Activated T-cell treated with anti-CD3 and anti-CD28 coated beads, Interleukin-2, amount 50 U/mL, for 24 hours (primary cell): ENCODE results near the gene DMD.

Source experiments
- DNase-seq: peaks from one replicate; pipeline ENCODE4 v3.0.0-alpha.2; 2020
- H3K27ac Mint-ChIP-seq: 2 replicates; pipeline ENCODE4 v1.8.0; 2020; ENCODE audit warnings: mild to moderate bottlenecking, mixed read lengths
- H3K27me3 Mint-ChIP-seq: 2 replicates; pipeline ENCODE4 v1.8.0; 2020; ENCODE audit warnings: mixed read lengths
- H3K36me3 Mint-ChIP-seq: 2 replicates; pipeline ENCODE4 v1.8.0; 2020; ENCODE audit warnings: low read depth, mixed read lengths
- H3K4me1 Mint-ChIP-seq: 2 replicates; pipeline ENCODE4 v1.8.0; 2020; ENCODE audit warnings: low read depth, mixed read lengths
- H3K4me3 Mint-ChIP-seq: 2 replicates; pipeline ENCODE4 v1.8.0; 2020; ENCODE audit warnings: mild to moderate bottlenecking, moderate library complexity, mixed read lengths
- H3K9me3 Mint-ChIP-seq: 2 replicates; pipeline ENCODE4 v1.8.0; 2020; ENCODE audit warnings: mixed read lengths

The DMD gene

GRCh38 chrX:31679861-31680260, 1531.5 kb downstream of the DMD start:
- Mint-ChIP-seq H3K27ac (no peak overlapping the region), H3K9me3 (no peaks in the 10 kb centered on the region), H3K36me3 (no peaks in the 10 kb centered on the region), H3K4me1 (no peaks in the 10 kb centered on the region), H3K27me3 (peaks cover 13% of the 10 kb centered on the region), H3K4me3 (no peak overlapping the region)
- no peak for DNase-seq

GRCh38 chrX:31670245-31670644, 1541.1 kb downstream of the DMD start:
- no peak for DNase-seq
- Mint-ChIP-seq H3K4me3 (no peak overlapping the region), H3K36me3 (no peaks in the 10 kb centered on the region), H3K27ac (no peak overlapping the region), H3K27me3 (peaks cover 19% of the 10 kb centered on the region), H3K4me1 (no peaks in the 10 kb centered on the region), H3K9me3 (peaks cover 5% of the 10 kb centered on the region)

DNA sequence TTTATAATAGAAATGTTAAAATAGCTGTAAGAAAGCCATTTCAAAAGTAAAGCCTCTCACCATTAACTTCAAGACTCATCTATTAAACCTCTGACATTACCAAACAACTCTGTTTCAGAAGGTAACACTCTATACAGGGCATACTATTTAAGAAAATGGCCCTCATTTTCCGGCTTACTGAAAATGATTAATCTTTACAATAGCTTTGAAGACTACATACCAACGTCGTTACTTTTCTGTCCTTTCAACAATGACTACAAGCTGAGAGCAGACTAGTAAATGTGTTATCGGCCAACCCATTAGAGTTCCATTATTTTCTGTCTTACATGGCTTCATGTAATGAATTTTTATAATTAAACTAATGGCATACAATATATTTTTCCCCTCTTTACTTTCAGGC, 1545.9 kb downstream of the DMD start:
- H3K36me3 Mint-ChIP-seq: no peaks in the 10 kb centered on the region
- H3K4me3 Mint-ChIP-seq: no peak overlapping the region
- no peak for DNase-seq
- H3K27ac Mint-ChIP-seq: no peak overlapping the region
- no peaks in the 10 kb centered on the region for H3K9me3 Mint-ChIP-seq
- no peaks in the 10 kb centered on the region for H3K4me1 Mint-ChIP-seq
- peaks cover 19% of the 10 kb centered on the region for H3K27me3 Mint-ChIP-seq

GRCh38 chrX:31663172-31663571, 1548.2 kb downstream of the DMD start:
- no peak overlapping the region for H3K4me3 Mint-ChIP-seq
- peaks cover 12% of the 10 kb centered on the region for H3K27me3 Mint-ChIP-seq
- H3K27ac Mint-ChIP-seq: no peak overlapping the region
- H3K4me1 Mint-ChIP-seq: no peaks in the 10 kb centered on the region
- DNase-seq: no peak
- no peaks in the 10 kb centered on the region for H3K36me3 Mint-ChIP-seq
- H3K9me3 Mint-ChIP-seq: no peaks in the 10 kb centered on the region

- Mint-ChIP-seq H3K27ac (no peak overlapping the region), H3K4me3 (no peak overlapping the region), H3K4me1 (no peaks in the 10 kb centered on the region), H3K27me3 (peaks cover 20% of the 10 kb centered on the region), H3K9me3 (no peaks in the 10 kb centered on the region), H3K36me3 (no peaks in the 10 kb centered on the region)
- DNase-seq: no peak
These were observed 1550.0 kb downstream of the DMD start for GRCh38 chrX:31661280-31661810.

DNA sequence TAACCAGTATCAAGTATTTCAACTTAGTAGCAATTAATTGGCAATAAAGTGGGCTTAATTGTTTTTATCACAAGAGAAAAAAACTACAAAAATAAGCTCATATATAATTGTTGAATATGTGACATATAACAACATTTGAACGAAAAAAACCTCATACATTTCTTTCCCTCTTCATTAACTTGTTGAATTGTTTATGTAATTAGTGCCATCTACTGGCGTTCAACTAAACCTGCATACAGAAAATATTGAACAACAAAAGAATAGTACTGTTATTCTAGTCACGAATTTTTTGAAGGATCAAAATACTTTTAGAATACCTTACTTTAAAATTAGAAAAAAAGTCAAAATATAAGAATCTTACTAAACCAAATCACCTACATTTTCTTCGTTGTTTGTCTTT, 1553.0 kb downstream of the DMD start:
- Mint-ChIP-seq H3K27me3 (peaks cover 26% of the 10 kb centered on the region), H3K4me3 (no peak overlapping the region), H3K4me1 (no peaks in the 10 kb centered on the region), H3K27ac (no peak overlapping the region), H3K36me3 (no peaks in the 10 kb centered on the region), H3K9me3 (no peaks in the 10 kb centered on the region)
- no peak for DNase-seq

GRCh38 chrX:31656013-31656412, 1555.3 kb downstream of the DMD start:
- Mint-ChIP-seq H3K9me3 (no peaks in the 10 kb centered on the region), H3K4me1 (no peaks in the 10 kb centered on the region), H3K27me3 (peaks cover 21% of the 10 kb centered on the region), H3K27ac (no peak overlapping the region), H3K4me3 (no peak overlapping the region), H3K36me3 (no peaks in the 10 kb centered on the region)
- DNase-seq: no peak

DNA sequence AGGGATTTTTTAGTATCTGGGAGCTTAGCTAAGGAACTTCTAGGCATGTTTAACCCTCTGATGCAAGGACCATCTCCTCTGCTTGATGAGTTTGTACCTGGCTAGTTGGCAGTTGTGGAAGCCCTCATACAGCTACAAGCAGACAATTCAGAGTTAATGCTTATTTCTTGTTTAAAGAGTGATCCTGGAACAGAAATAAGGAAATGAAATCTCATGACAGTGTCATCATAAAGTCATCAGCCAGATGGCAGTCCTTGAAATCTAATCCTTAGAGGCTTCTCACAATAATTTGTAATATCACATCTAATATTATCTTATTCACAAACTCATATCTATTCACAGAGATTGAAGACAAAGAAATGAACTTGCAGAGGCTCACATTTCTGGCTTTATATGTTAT, 1557.9 kb downstream of the DMD start:
- Mint-ChIP-seq H3K27ac (no peak overlapping the region), H3K27me3 (peaks cover 21% of the 10 kb centered on the region), H3K4me1 (no peaks in the 10 kb centered on the region), H3K4me3 (no peak overlapping the region), H3K9me3 (no peaks in the 10 kb centered on the region), H3K36me3 (no peaks in the 10 kb centered on the region)
- DNase-seq: no peak

DNA sequence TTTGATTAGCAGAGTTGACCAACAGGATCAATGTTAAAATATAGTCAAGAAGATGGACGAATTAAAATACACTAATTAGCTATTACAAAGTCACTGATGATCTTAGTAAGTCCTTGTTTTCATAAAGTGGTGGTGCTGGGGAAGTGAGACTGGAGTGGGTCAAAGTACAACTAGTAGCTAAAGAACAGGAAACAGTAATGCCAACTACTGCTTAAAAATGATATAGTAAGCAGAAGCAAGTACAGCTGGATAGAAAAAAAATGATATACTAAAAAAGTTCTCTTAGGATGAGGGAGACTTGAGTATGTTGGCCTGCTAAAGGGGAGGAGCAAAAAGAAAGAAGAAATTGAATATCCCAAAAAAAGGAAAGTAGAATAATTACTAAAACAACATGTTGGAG, 1558.7 kb downstream of the DMD start:
- Mint-ChIP-seq H3K36me3 (no peaks in the 10 kb centered on the region), H3K27ac (no peak overlapping the region), H3K9me3 (no peaks in the 10 kb centered on the region), H3K4me1 (no peaks in the 10 kb centered on the region), H3K4me3 (no peak overlapping the region), H3K27me3 (peaks cover 16% of the 10 kb centered on the region)
- no peak for DNase-seq

DNA sequence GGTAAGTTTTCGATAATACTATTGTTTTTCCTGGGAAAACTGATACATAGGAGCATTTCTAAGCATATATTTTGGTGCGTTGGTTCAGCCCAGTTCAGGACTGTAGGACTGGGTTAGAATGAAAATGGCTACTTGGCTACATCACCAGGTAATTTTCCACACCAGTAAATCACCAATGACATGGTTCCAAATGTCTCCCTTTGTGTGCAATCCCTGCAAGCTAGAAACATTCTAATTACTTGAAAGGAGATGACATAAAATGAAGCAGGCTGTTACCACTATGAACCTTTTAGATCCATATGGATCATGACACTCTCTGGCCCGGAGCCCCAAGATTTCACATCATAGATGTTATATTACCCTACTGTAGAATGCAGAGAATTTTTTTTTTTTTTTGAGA, 1562.1 kb downstream of the DMD start:
- no peak for DNase-seq
- H3K4me3 Mint-ChIP-seq: no peak overlapping the region
- H3K36me3 Mint-ChIP-seq: no peaks in the 10 kb centered on the region
- no peaks in the 10 kb centered on the region for H3K9me3 Mint-ChIP-seq
- H3K27me3 Mint-ChIP-seq: peaks cover 7% of the 10 kb centered on the region
- H3K27ac Mint-ChIP-seq: no peak overlapping the region
- H3K4me1 Mint-ChIP-seq: no peaks in the 10 kb centered on the region

DNA sequence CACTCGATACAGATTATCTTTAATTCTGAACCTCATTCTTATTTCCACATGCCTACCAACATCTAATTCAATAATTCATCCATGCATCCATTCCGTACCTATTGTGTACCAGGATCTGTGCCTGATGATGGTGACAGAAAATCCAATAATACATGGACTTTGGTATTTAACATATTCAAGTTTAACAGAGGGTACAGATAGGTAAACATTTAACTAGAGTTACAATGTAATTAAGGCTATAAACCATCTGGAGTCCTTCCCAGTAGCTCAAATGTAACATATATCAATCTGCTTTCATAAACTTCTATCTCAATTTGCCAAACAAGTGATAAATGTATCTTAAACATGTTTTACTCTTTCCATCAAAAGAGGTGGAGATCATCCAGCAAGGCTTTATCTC, 1578.0 kb downstream of the DMD start:
- H3K27me3 Mint-ChIP-seq: peaks cover 40% of the 10 kb centered on the region
- no peak overlapping the region for H3K4me3 Mint-ChIP-seq
- DNase-seq: no peak
- no peak overlapping the region for H3K27ac Mint-ChIP-seq
- H3K36me3 Mint-ChIP-seq: no peaks in the 10 kb centered on the region
- no peaks in the 10 kb centered on the region for H3K4me1 Mint-ChIP-seq
- no peaks in the 10 kb centered on the region for H3K9me3 Mint-ChIP-seq

DNA sequence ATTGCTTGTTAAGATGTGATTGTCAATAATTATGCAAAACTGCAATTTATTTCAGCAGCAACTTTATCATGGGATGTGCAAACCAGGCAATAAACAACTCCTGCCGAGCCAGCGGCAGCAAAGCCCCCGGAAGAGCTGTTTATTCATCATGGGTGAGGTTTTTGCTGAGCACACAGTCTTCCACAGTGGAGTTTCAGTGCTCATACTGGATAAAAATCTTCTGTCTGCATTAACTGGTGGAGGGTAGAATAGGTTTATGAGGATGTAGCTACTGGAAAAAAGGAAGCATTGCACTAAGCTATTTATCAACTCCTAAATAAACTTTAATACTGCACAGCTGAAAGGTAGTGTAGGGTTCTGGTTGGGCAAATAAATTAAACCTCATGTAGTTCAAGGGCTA, 1582.2 kb downstream of the DMD start:
- peaks cover 43% of the 10 kb centered on the region for H3K27me3 Mint-ChIP-seq
- no peaks in the 10 kb centered on the region for H3K4me1 Mint-ChIP-seq
- H3K9me3 Mint-ChIP-seq: no peaks in the 10 kb centered on the region
- no peak for DNase-seq
- no peak overlapping the region for H3K27ac Mint-ChIP-seq
- no peaks in the 10 kb centered on the region for H3K36me3 Mint-ChIP-seq
- no peak overlapping the region for H3K4me3 Mint-ChIP-seq

- Mint-ChIP-seq H3K27ac (no peak overlapping the region), H3K27me3 (peaks cover 24% of the 10 kb centered on the region), H3K4me1 (peaks cover 2% of the 10 kb centered on the region), H3K4me3 (no peak overlapping the region), H3K9me3 (no peaks in the 10 kb centered on the region), H3K36me3 (no peaks in the 10 kb centered on the region)
- DNase-seq: no peak
These were observed 1602.2 kb downstream of the DMD start for GRCh38 chrX:31609130-31609529.

GRCh38 chrX:31608638-31609037, 1602.7 kb downstream of the DMD start:
- H3K36me3 Mint-ChIP-seq: no peaks in the 10 kb centered on the region
- H3K9me3 Mint-ChIP-seq: no peaks in the 10 kb centered on the region
- H3K4me3 Mint-ChIP-seq: no peak overlapping the region
- no peak overlapping the region for H3K27ac Mint-ChIP-seq
- H3K4me1 Mint-ChIP-seq: peaks cover 2% of the 10 kb centered on the region
- H3K27me3 Mint-ChIP-seq: peaks cover 25% of the 10 kb centered on the region
- DNase-seq: no peak

DNA sequence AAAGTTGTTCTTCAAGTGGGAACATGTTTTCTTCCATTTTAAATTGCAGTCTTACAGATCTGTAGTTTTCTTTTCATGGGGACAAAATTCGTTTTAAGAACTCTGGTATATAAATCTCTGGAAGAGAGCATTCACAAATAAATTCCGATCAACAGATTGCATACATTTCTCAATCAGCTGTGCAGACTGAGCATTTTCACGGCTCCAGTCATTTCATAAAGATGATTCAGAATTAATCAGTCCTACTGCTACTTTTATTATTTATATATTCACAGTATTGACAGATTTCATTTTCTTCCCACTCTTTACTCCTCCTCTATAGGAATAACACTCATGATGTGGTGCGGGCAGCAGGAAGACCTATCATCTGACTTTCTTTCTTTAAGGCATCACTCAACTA, 1604.6 kb downstream of the DMD start:
- peaks cover 2% of the 10 kb centered on the region for H3K4me1 Mint-ChIP-seq
- H3K27me3 Mint-ChIP-seq: peaks cover 30% of the 10 kb centered on the region
- H3K27ac Mint-ChIP-seq: no peak overlapping the region
- no peak for DNase-seq
- H3K9me3 Mint-ChIP-seq: no peaks in the 10 kb centered on the region
- H3K4me3 Mint-ChIP-seq: no peak overlapping the region
- H3K36me3 Mint-ChIP-seq: no peaks in the 10 kb centered on the region

DNA sequence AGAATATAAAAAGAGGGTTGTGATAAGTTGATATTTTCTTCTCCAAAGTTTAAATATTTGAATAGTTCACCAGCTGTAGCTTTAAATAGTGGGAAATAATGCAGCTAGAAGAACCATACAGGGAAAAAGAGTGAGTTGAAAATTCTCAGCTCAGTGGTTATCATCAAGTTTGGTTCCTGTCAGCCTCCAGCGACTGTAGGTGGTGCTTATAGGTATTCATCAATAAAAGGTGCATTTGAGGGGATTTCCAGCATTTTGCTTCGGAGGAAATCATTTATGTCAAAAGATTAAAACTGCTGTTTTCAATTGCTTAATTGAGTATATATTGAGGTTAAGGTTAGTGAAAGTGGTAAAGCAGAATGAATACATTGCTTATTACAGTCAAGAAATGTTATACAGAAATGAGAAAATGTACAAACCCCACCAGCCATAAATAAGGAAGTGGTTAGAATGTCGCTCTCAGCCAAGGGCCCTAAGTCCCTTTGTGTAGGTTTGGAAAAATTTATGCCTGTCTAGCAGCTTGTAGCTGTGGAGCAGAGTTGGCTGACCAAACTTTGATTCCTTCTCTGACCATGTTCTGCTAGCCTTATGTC, 1606.6 kb downstream of the DMD start:
- Mint-ChIP-seq H3K9me3 (no peaks in the 10 kb centered on the region), H3K4me3 (no peak overlapping the region), H3K27ac (no peak overlapping the region), H3K27me3 (peaks cover 31% of the 10 kb centered on the region), H3K4me1 (peaks cover 2% of the 10 kb centered on the region), H3K36me3 (no peaks in the 10 kb centered on the region)
- DNase-seq: no peak
